ENCODE results near the gene PSMA7. TPM values are rescaled to one million over a fixed set of nuclear protein-coding genes. Genes with fewer than 3 reads are reported as not detected.

PSMA7 gene
- total and polyA plus RNA-seq, 11 donors = 172 to 472 (median 233) TPM

- peaks cover 3 to 73% (median 46%) of the 10 kb centered on the region in 12 donors for H3K4me1 ChIP-seq
- 58 to 72% (median 59%) methylated on average over 23 to 29 of the region's 29 CpGs for WGBS, 4 donors
- H3K27me3 ChIP-seq = no peaks in the 10 kb centered on the region
- intact Hi-C loops (cut with DNase I) = loop anchor here in 1 of 10 donors (5.0 kb wide), 1 partner anchor 111 kb away; no protein-coding TSS in a partner anchor
- DNase-seq = peak; percentile 56 to 77 (median 69)
- H3K36me3 ChIP-seq = peaks cover 0 to 100% (median 91%) of the 10 kb centered on the region in 9 donors
- ATAC-seq = peak in 3 of 4 donors; percentile 45 to 82 (median 68)
- H3K4me3 ChIP-seq = peak overlapping the region in 2 of 12 donors; percentile 10 to 33
- no peak for TF ChIP-seq CTCF (IDR thresholded peaks at IDR 0.05)
- no peak for TF ChIP-seq POLR2A (IDR thresholded peaks at IDR 0.05)
- H3K27ac ChIP-seq = peak overlapping the region; percentile 51 to 92 (median 80)
- H3K9me3 ChIP-seq = no peaks in the 10 kb centered on the region
Measured at GRCh38 chr20:62133051-62133845, 9.9 kb downstream of the PSMA7 start.

- WGBS, 4 donors = 70 to 77% (median 71%) methylated on average over 7 of the region's 7 CpGs
- TF ChIP-seq POLR2A (IDR thresholded peaks at IDR 0.05) (no peak), CTCF (IDR thresholded peaks at IDR 0.05) (no peak)
- intact Hi-C loops (cut with DNase I) = loop anchor here in 1 of 10 donors (5.0 kb wide), 1 partner anchor 110 kb away; no protein-coding TSS in a partner anchor
- Histone ChIP-seq H3K9me3 (no peaks in the 10 kb centered on the region), H3K4me3 (peak overlapping the region in 2 of 12 donors; percentile 10 to 33), H3K27ac (peak overlapping the region; percentile 51 to 92 (median 80)), H3K36me3 (peaks cover 0 to 100% (median 91%) of the 10 kb centered on the region in 9 donors), H3K4me1 (peaks cover 3 to 76% (median 48%) of the 10 kb centered on the region in 12 donors), H3K27me3 (no peaks in the 10 kb centered on the region)
- ATAC-seq (peak in 2 of 4 donors; percentile 8 to 67), DNase-seq (peak; percentile 50 to 72 (median 58))
Measured at GRCh38 chr20:62132421-62132820, 10.8 kb downstream of the PSMA7 start.

GRCh38 chr20:62131560-62132320 is 11.5 kb downstream of the PSMA7 start:
- ATAC-seq (no peak), DNase-seq (peak in 1 of 5 donors; percentile 57)
- H3K27me3 ChIP-seq = no peaks in the 10 kb centered on the region
- 70 to 89% (median 85%) methylated on average over 18 to 25 of the region's 25 CpGs for WGBS, 4 donors
- peaks cover 3 to 80% (median 48%) of the 10 kb centered on the region in 12 donors for H3K4me1 ChIP-seq
- TF ChIP-seq CTCF (IDR thresholded peaks at IDR 0.05) (no peak), POLR2A (IDR thresholded peaks at IDR 0.05) (no peak)
- no peak overlapping the region for H3K4me3 ChIP-seq
- peak overlapping the region; percentile 28 to 90 (median 80) for H3K27ac ChIP-seq
- peaks cover 0 to 100% (median 91%) of the 10 kb centered on the region in 9 donors for H3K36me3 ChIP-seq
- no peaks in the 10 kb centered on the region for H3K9me3 ChIP-seq
- intact Hi-C loops (cut with DNase I) = loop anchor here in 1 of 10 donors (5.0 kb wide), 1 partner anchor 109 kb away; no protein-coding TSS in a partner anchor
